Hepatocyte (in vitro differentiated cells): ENCODE measurements around the gene CIAO2B. TPM values are rescaled to one million over a fixed set of nuclear protein-coding genes. Genes with fewer than 3 reads are reported as not detected.

ENCODE experiments used
- DNase-seq: peaks from one replicate; pipeline ENCODE4 v3.0.0-alpha.2; 2016; ENCODE audit warnings: low spot score
- H2AFZ ChIP-seq: fragments of 200-600 bp; sonication (generic); 2 replicates; pipeline ENCODE4 v1.6.0; 2016; ENCODE audit warnings: antibody characterized with exemption, mild to moderate bottlenecking
- H3K27ac ChIP-seq: fragments of 200-600 bp; sonication (generic); 2 replicates; pipeline ENCODE4 v1.5.1; 2016; ENCODE audit warnings: mild to moderate bottlenecking
- H3K27me3 ChIP-seq: fragments of 200-600 bp; sonication (generic); 2 replicates; pipeline ENCODE4 v1.6.1; 2016
- H3K36me3 ChIP-seq: fragments of 200-600 bp; sonication (generic); replicated peaks from 2 replicates; pipeline ENCODE4 v1.5.1; 2016; ENCODE audit warnings: low read depth; ENCODE audit not compliant: insufficient read depth
- H3K4me1 ChIP-seq: fragments of 200-600 bp; sonication (generic); 2 replicates; pipeline ENCODE4 v1.5.1; 2016; ENCODE audit warnings: mild to moderate bottlenecking, moderate library complexity; ENCODE audit not compliant: insufficient read depth
- H3K4me2 ChIP-seq: fragments of 200-600 bp; sonication (generic); 2 replicates; pipeline ENCODE4 v1.6.0; 2016
- H3K4me3 ChIP-seq: fragments of 200-600 bp; sonication (generic); 2 replicates; pipeline ENCODE4 v1.5.1; 2016; ENCODE audit warnings: mild to moderate bottlenecking
- H3K79me2 ChIP-seq: fragments of 200-600 bp; sonication (generic); 2 replicates; pipeline ENCODE4 v1.6.0; 2017; ENCODE audit warnings: mild to moderate bottlenecking
- H3K9me2 ChIP-seq: fragments of 200-600 bp; sonication (generic); replicated peaks from 2 replicates; pipeline ENCODE4 v1.6.0; 2017; ENCODE audit warnings: mild to moderate bottlenecking; ENCODE audit not compliant: insufficient read depth
- H3K9me3 ChIP-seq: fragments of 200-600 bp; sonication (generic); 2 replicates; pipeline ENCODE4 v1.5.1; 2016; ENCODE audit warnings: low read depth, mild to moderate bottlenecking
- H4K20me1 ChIP-seq: fragments of 200-600 bp; sonication (generic); 2 replicates; pipeline ENCODE4 v1.6.0; 2016; ENCODE audit warnings: mild to moderate bottlenecking; ENCODE audit not compliant: insufficient read depth, poor library complexity, severe bottlenecking
- CTCF ChIP-seq: fragments of 200-600 bp; sonication (generic); IDR thresholded peaks from 2 replicates; pipeline ENCODE4 v1.5.1; 2016; ENCODE audit warnings: antibody characterized with exemption, mild to moderate bottlenecking; ENCODE audit not compliant: poor library complexity
- EZH2 ChIP-seq: fragments of 200-600 bp; sonication (generic); IDR thresholded peaks from 2 replicates; pipeline ENCODE4 v1.6.1; 2016; ENCODE audit warnings: antibody characterized with exemption, mild to moderate bottlenecking, borderline replicate concordance
- EZH2phosphoT487 ChIP-seq: fragments of 200-600 bp; sonication (generic); IDR thresholded peaks from one replicate; pipeline ENCODE4 v1.6.1; 2018; ENCODE audit warnings: antibody characterized with exemption, mild to moderate bottlenecking, low read depth, moderate library complexity; ENCODE audit not compliant: unreplicated experiment, severe bottlenecking
- WGBS: methylation state at CpG from one replicate; pipeline ENCODE4 v1.1.6; 2016; ENCODE audit warnings: low lambda C conversion rate; ENCODE audit errors: missing lambda C conversion rate; 5-methylcytosine and 5-hydroxymethylcytosine counted together
- polyA plus RNA-seq: library from polyadenylated mRNA; unstranded; fragments of >200 nt; fragmentation: Nextera tagmentation; extraction: Ambion mirVana; gene quantifications from 2 replicates; pipeline ENCODE4 v1.2.1, GENCODE V29; 2016
- total RNA-seq: library from RNA; depleted of rRNA; stranded (reverse); fragments of >200 nt; gene quantifications from 2 replicates; pipeline ENCODE4 v1.2.3, GENCODE V29; 2014

CIAO2B gene
- total and polyA plus RNA-seq, 2 experiments from 2014 or later: 131 to 147 TPM

DNA sequence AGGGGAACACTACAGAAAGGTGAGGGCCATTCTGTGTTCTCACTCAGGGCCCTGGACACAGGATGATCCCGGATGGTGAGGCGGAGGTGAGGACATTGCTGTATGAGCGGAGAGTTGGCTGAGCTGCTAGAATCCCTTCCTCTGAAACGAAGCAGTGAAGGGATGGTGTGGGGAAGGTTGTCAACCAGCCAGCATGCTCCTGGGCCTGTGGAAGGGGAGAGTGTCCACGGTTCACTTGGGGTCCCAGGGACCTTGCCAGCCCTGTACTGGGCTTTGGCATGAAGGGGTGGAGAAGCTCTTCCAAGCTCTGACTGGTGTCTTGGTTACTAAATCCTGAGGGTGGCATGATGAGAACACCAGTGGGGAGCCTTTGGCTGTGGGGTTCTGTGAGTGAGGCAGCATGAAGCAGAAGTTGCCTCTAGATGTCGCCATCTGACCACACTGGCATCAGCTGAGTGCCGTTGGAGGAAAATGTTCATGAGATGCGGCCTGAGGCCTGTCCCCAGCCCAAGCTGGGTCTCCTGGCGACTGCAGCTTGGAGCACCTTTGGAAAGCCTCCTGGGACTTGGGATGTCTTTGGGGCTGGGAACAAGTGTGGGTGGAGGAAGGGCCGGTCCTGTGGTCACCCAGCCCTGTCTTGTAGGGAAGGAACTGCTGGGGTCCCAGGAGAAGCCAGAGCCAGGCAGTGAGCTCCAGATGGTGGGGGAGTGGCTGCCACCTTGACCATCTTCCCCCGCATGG is 39.1 kb downstream of the CIAO2B start:
- H3K9me3 ChIP-seq: no peaks in the 10 kb centered on the region
- no peak overlapping the region for H3K4me2 ChIP-seq
- no peaks in the 10 kb centered on the region for H3K36me3 ChIP-seq
- H3K27me3 ChIP-seq: no peaks in the 10 kb centered on the region
- H3K4me1 ChIP-seq: peaks cover 10% of the 10 kb centered on the region
- H2AFZ ChIP-seq: no peak overlapping the region
- peak; percentile 86 for TF ChIP-seq CTCF
- TF ChIP-seq EZH2phosphoT487: no peak
- H3K27ac ChIP-seq: no peak overlapping the region
- H4K20me1 ChIP-seq: no peaks in the 10 kb centered on the region
- DNase-seq: peak; percentile 87
- H3K4me3 ChIP-seq: no peak overlapping the region
- WGBS: 59% methylated on average over 11 of the region's 11 CpGs
- H3K9me2 ChIP-seq: no peaks in the 10 kb centered on the region
- H3K79me2 ChIP-seq: no peaks in the 10 kb centered on the region

- Histone ChIP-seq H3K36me3 (no peaks in the 10 kb centered on the region), H3K9me3 (no peaks in the 10 kb centered on the region), H2AFZ (no peak overlapping the region), H3K27me3 (no peaks in the 10 kb centered on the region), H3K4me3 (no peak overlapping the region), H3K4me1 (peaks cover under 1% of the 10 kb centered on the region), H4K20me1 (no peaks in the 10 kb centered on the region), H3K4me2 (no peak overlapping the region), H3K79me2 (no peaks in the 10 kb centered on the region), H3K27ac (no peak overlapping the region), H3K9me2 (no peaks in the 10 kb centered on the region)
- TF ChIP-seq EZH2phosphoT487 (no peak), EZH2 (no peak)
- no peak for DNase-seq
- WGBS: 79% methylated on average over 2 of the region's 2 CpGs
These were observed 40.1 kb downstream of the CIAO2B start for GRCh38 chr16:66894055-66894454.

DNA sequence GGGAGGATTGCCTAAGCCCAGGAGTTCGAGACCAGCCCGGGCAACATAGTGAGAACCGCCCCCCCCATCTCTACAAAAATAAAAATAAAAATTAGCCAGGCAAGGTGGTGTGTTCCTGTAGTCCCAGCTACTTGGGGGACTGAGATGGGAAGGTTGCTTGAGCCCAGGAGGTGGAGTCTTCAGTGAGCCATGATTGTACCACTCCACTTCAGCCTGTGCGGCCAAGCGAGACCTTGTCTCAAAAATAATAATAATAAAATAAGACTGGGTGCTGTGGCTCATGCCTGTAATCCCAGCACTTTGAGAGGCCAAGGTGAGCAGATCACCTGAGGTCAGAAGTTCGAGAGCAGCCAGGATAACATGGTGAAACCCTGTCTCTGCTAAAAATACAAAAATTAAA is 42.4 kb downstream of the CIAO2B start:
- Histone ChIP-seq H3K27me3 (no peaks in the 10 kb centered on the region), H3K9me3 (no peaks in the 10 kb centered on the region), H3K27ac (no peak overlapping the region), H3K9me2 (no peaks in the 10 kb centered on the region), H2AFZ (no peak overlapping the region), H3K4me1 (no peaks in the 10 kb centered on the region), H3K36me3 (no peaks in the 10 kb centered on the region), H3K4me3 (no peak overlapping the region), H3K79me2 (no peaks in the 10 kb centered on the region), H4K20me1 (no peaks in the 10 kb centered on the region), H3K4me2 (no peak overlapping the region)
- TF ChIP-seq EZH2phosphoT487: no peak
- TF ChIP-seq CTCF: no peak
- no peak for TF ChIP-seq EZH2
- WGBS: 99% methylated on average over 6 of the region's 6 CpGs
- DNase-seq: no peak

DNA sequence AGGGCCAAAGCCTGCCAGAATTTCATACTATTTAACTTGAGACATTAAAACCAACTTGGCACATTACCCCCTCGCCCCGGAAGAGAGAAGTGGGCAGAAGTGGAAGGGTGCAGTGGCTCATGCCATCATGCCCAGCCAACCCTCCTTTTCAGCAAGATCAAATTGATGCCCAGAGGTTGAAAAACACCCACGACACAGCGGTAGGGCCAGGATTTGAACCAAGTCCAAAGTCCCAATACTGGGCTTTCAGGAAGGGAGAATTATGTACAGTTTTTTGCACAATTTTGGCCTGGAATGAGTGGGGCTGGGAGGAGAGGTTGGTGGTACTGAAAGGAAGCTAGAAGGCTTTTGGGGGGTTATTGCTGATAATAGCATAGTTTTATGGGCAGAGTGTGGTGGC is 42.8 kb downstream of the CIAO2B start:
- Histone ChIP-seq H3K4me1 (no peaks in the 10 kb centered on the region), H3K27ac (no peak overlapping the region), H3K9me3 (no peaks in the 10 kb centered on the region), H3K9me2 (no peaks in the 10 kb centered on the region), H2AFZ (no peak overlapping the region), H3K79me2 (peaks cover 1% of the 10 kb centered on the region), H3K27me3 (no peaks in the 10 kb centered on the region), H3K4me2 (no peak overlapping the region), H4K20me1 (no peaks in the 10 kb centered on the region), H3K4me3 (no peak overlapping the region), H3K36me3 (no peaks in the 10 kb centered on the region)
- WGBS: 90% methylated on average over 4 of the region's 4 CpGs
- no peak for DNase-seq
- TF ChIP-seq CTCF: no peak
- no peak for TF ChIP-seq EZH2
- TF ChIP-seq EZH2phosphoT487: no peak
